GOT3 (cell line): ENCODE results near the gene CPEB2.
"Not testable (repeated sequence)": the region's sequence is repeated elsewhere in the genome, so short reads cannot be mapped to it uniquely, and the experiment has no call there.

Experiments used
- DNase-seq: peaks from one replicate; lab custom pipeline; 2025; ENCODE audit warnings: mixed read lengths; lab: John Stamatoyannopoulos, UW

The CPEB2 gene

DNA sequence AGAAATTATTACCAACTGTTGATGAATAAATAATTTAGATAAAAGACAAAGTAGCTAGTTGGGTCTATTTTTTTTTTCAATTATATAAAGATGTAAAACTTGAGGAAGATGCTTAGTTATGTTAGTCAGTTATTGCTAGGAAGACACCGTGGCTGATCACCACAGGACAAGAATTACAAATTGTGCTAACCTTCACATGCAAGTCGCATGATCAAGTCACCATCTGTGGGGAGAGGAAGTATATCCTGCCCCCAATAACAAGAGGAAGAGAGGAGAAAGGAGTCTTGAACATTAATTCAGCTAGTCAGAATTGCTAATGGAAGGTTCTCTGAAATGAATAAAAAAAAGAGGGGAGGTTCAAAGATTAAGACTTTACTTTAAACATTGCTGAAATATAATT, 52.3 kb downstream of the CPEB2 start:
- DNase-seq, result no peak

DNA sequence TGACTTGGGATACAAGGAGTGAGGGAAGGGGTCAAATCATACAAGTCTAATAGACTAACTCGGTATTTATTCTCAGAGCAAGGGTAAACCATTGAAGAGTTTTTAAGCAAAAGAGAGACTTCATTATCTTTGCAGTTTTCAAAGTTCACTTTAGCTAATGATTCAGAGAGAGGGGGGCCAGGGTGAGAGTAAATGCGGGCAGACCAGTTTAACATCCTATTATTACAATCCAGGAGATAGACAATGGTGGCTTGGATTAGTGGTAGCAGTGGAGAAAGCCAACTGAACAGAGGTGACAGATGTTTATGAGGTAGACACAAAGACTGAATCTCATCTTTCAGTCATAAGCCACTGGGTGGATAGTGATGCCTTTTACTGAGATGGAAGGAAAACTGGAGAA, 57.9 kb downstream of the CPEB2 start:
- no peak for DNase-seq

DNA sequence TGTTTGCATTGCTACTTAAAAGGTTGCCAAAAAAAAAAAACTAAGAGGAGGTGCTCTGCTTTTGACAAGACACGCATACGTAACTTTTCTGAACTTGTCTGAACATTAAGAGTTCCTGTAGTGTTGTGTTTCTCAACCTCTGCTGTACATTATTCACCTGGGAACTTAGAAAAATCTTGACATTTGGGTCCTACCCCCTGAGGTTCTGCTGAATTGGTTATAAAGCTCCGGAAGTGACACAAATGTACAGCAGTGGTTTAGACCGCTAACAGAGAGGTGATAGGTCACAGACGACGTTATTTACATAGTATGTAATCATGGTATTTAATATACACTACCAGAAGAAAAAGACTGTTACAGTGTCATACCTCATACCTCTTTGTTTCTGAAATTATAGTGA, 61.1 kb downstream of the CPEB2 start:
- DNase-seq, result no peak

GRCh38 chr4:15065516-15065915, 63.2 kb downstream of the CPEB2 start:
- DNase-seq, result no peak

- no peak for DNase-seq
These were observed 63.9 kb downstream of the CPEB2 start for GRCh38 chr4:15066140-15066539.

DNA sequence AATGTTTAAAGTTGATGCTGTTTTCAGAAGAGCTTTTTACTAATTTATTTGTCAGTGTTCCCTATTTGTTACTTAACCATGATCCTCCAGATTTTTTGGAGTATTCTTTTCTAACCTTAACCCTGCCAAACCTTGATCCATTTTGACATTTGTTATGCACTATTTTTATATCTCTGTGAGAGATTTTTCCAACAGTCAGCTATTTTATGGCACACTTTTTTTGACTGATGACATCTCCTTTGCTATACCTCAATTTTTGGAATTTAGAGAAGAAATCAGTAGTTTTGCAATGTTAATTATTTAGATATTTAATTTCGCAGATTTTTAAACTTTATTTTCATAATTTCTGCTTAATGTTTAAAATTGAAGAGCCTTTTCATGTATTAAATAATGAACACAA, 66.0 kb downstream of the CPEB2 start:
- DNase-seq, result no peak

DNA sequence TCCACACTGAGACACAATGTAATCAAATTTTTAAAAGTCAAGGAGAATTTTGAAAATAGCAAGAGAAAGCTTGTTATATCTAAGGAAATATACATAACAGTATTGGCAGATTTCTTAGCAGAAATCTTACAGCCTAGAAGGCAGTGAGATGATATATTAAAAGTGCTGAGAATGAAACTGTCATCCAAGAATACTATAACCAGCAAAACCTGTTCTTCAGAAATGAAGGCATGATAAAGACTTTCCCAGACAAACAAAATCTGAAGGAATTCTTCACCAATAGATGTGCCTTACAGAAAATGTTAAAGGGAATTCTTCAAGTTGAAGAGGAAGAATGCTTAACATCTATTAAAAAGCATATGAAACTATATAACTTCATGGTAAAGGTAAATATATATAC, 73.6 kb downstream of the CPEB2 start:
- DNase-seq, result no peak

DNA sequence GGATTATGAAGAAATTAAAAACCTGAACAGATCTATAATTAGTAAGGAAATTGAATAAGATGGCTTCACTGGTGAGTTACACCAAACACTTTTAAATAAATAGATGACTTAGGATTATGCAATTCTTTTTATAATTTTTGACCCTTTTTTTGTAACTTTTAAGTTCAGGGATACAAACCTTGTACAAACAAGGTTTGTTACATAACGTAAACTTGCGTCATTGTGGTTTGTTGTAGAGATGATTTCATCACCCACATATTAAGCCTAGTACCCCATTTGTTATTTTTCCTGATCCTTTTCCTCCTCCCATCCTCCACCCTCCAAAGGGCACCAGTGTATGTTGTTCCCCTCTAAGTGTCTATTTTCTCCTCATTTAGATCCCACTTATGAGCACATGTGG, 75.7 kb downstream of the CPEB2 start:
- no peak for DNase-seq

DNA sequence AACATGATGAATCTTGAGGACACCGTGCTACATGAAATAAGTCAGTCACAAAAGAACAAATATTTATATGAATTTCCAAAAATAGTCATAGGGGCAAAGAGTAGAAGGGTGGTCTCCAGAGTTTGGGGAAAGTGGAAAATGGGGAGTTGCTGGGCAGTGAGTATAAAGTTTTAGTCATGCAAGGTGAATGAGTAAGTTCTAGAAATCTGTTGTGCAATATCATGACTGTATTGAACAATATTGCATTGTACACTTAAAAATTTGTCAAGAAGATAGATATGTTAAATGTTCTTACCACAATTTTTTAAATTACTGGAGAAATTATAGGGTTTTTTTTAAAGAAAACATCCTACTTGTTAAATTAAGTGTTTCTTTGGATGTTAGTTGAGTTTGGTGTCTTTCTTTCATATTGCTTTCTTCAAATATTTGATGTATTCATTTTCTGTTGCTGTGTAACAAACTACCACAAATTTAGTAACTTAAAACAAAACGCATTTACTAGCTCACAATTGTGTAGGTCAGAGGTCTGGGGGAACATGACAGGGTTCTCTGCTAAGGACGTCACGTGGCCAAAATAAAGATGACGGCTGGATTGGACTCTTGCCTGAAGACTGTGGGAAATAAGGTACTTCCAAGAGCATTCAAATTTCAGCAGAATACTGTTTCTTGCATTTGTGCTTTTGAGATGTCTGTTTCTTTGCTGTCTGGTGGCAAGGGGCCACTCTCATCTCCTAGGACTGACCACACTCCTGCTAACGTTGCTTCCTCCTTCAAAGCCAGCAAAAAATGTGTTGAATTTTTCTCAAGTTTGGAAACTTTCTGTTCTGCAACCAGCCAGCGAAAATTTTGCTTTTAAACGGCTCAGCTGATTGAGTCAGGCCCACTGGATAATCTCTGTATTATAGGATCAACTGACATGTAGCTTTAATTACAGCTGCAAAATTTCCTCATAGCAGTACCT, 76.7 kb downstream of the CPEB2 start:
- no peak for DNase-seq

DNA sequence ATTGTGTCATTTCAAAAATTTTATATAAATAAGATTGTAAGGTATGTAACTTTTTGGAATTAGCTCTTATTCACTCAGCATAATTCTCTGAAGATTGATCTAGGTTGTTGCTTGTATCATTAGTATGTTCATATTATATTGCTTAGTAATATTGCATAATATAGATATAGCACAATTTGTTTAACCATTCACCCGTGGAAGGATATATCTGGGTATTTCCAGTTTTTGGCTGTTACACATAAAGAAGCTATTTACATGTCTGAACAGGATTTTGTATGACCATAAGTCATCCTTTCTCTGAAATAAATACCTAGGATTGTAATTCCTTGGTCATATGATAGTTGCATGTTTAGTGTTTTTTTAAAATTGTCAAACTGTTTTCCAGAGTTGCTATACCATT, 82.5 kb downstream of the CPEB2 start:
- no peak for DNase-seq

DNA sequence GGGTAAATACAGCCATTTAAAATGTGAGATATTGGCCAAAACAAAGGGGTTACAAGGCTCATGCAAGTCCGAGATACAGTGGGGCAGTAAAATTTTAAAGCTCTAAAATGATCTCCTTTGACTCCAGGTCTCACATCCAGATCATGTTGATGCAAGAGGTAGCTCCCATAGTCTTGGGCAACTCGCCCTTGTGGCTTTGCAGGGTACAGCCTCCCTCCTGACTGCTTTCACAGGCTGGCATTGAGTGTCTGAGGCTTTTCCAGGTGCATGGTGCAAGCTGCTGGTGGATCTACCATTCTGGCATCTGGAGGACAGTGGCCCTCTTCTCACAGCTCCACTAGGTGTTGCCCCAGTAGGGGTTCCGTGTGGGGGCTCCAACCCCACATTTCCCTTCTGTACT, 83.5 kb downstream of the CPEB2 start:
- DNase-seq, result not testable (repeated sequence)

- not testable (repeated sequence) for DNase-seq
These were observed 84.0 kb downstream of the CPEB2 start for GRCh38 chr4:15086259-15086658.

GRCh38 chr4:15088394-15089035, 86.2 kb downstream of the CPEB2 start:
- DNase-seq, result no peak

GRCh38 chr4:15089979-15090378, 87.7 kb downstream of the CPEB2 start:
- no peak for DNase-seq

DNA sequence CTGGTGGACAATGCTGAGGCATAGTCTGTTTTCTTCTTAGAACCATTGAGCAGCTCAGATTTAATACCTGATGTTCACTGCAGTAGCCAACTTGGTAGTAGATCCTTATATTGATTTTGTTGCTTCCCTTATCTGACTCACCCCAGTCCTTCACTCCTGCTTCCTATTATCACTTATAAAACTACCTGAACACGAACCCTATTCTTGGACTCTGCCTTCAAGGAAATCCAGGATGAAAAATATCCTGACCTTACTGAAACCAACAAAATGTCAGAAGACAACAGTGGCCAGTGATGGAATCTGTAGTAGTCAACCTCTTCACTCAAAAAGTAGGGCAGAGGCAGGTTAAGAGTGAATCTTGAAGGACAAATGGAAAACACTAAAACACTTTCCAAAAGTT, 98.1 kb downstream of the CPEB2 start:
- no peak for DNase-seq

GRCh38 chr4:15100994-15101695, 98.9 kb downstream of the CPEB2 start:
- no peak for DNase-seq

DNA sequence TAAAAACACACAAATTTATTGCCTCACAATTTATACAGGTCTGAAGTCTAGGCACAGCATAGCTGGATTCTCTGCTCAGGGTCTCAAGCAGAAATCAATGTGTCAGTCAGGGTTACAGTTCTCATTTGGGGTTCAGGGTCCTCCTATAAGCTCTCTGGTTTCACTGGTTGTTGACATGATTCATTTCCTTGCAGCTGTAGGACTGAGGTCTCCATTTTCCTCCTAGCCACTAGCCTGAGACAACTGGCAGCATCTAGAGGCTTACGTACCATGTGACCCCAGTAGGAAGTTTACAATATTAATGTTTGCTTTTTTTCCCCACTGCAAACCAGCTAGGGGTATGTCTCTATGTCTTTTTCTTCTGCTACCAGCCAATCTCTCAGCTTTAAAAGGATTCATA, 102.5 kb downstream of the CPEB2 start:
- no peak for DNase-seq

DNA sequence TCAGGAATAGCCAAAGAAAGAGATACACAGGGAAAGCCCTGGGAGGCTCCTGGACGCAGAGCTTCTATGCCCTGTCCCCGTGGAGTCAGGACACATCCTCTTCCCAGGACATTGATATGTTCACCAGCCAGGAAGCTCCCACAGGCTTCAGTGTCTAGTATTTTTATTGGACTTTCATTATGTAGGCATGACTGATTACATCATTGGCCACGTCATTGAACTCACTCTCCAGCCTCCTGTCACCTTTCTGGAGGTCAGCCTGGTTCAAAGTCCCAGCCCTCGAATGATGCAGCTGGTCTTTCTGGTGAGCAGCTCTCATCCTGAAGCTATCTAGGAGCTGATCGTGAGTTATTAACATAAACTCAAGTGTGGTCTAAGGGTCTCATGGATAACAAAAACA, 104.1 kb downstream of the CPEB2 start:
- no peak for DNase-seq

- no peak for DNase-seq
These were observed 107.3 kb downstream of the CPEB2 start for GRCh38 chr4:15109600-15109999.

DNA sequence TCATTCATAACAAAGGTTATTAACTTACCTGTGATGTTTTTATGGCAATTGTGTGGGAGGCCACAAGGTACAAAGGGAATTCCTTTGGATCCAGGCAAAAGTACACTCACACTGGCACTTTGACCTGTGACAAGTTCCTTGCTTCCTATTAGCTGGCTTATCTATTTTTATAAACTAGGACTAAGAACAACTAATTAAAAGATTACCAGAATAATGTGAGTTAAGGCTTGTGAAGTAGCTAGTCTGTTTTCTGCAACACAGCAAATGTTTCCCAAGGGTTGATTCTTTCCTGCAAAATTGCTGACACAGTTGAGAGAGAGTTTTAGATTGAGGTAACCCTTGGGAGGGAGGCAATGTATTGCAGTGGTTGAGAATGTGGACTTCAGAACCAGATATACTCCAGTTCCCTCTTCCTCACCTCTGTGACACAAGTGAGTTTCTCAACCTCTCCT, 107.9 kb downstream of the CPEB2 start:
- no peak for DNase-seq

DNA sequence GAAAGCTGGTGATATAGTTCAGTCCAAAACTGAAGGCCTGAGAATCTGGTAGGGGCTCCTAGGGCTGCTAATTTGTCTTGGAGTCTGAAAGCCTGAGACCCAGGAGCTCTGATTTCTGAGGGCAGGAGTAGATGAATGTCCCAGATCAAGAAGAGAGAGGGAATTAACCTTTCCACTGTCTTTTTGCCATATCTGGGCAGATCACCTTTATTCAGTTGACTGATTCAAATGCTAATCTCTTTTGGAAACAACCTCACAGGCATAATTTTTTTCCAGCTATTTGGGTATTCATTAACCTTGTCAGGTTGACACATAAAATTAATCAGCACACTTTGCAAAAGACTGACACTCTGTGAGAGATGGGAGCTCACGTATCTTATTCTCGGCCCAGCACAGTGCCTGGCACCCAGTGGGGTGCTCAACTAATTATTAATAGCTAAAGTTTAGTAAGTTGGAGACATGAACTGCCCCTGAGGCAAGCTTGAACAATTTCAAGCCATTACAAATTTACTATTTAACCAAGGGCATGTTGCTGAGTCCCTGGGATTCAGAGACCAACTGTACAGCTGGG, 114.3 kb downstream of the CPEB2 start:
- DNase-seq, result no peak

- DNase-seq, result no peak
These were observed 115.1 kb downstream of the CPEB2 start for GRCh38 chr4:15117270-15117946.
